PC-3 (cell line): Measurements from ENCODE around the gene FOXO6. TPM values are rescaled to one million over a fixed set of nuclear protein-coding genes. Genes with fewer than 3 reads are reported as not detected.

Source experiments
- ATAC-seq: fragments of 200-7000 bp; cut with Tn5 transposase; 2 replicates; pipeline ENCODE4 v1.9.1; 2020; ENCODE audit warnings: mild to moderate bottlenecking, moderate library complexity
- BruUV-seq: library from RNA; stranded (reverse); fragments of 400-500 nt; replicated peaks from 2 replicates; lab custom pipeline; 2021; lab: Mats Ljungman, UMichigan
- CTCF ChIA-PET: fragments of 300-600 bp; sonication (Branson Sonifier 250); formaldehyde crosslinking; loops from one replicate; lab custom pipeline; 2022; ENCODE audit warnings: antibody characterized with exemption; lab: Charles Lee
- POLR2A ChIA-PET: fragments of 300-600 bp; sonication (Branson Sonifier 250); formaldehyde crosslinking; loops from one replicate; lab custom pipeline; 2022; ENCODE audit warnings: antibody characterized with exemption; ENCODE audit not compliant: unreplicated experiment; lab: Charles Lee
- DNase-seq: peaks from one replicate; pipeline ENCODE4 v3.0.0-alpha.2; 2015
- H2AFZ ChIP-seq: fragments of 300-600 bp; sonication (generic); 2 replicates; pipeline ENCODE4 v1.6.0; 2016; ENCODE audit warnings: antibody characterized with exemption, low read length
- H3F3A ChIP-seq: fragments of 300-600 bp; sonication (generic); one replicate; pipeline ENCODE4 v1.6.0; 2017; ENCODE audit warnings: antibody characterized with exemption, low read length, control low read depth, mild to moderate bottlenecking; ENCODE audit not compliant: unreplicated experiment
- H3K27ac ChIP-seq: fragments of 300-600 bp; sonication (generic); 2 replicates; pipeline ENCODE4 v1.5.1; 2016; ENCODE audit warnings: mild to moderate bottlenecking, low read length
- H3K27me3 ChIP-seq: fragments of 300-600 bp; sonication (generic); 2 replicates; pipeline ENCODE4 v1.6.1; 2016; ENCODE audit warnings: low read length, mixed read lengths
- H3K36me3 ChIP-seq: fragments of 300-600 bp; sonication (generic); 2 replicates; pipeline ENCODE4 v1.6.1; 2016; ENCODE audit warnings: low read depth, mixed run types, low read length, mixed read lengths
- H3K4me1 ChIP-seq: fragments of 300-600 bp; sonication (generic); 2 replicates; pipeline ENCODE4 v1.5.1; 2016; ENCODE audit warnings: low read length; ENCODE audit not compliant: insufficient read depth
- H3K4me2 ChIP-seq: fragments of 300-600 bp; sonication (generic); 2 replicates; pipeline ENCODE4 v1.6.0; 2016; ENCODE audit warnings: low read length
- H3K4me3 ChIP-seq: fragments of 300-600 bp; sonication (generic); 2 replicates; pipeline ENCODE4 v1.5.1; 2016; ENCODE audit warnings: mild to moderate bottlenecking, low read length, mixed read lengths
- H3K79me2 ChIP-seq: fragments of 300-600 bp; sonication (generic); 2 replicates; pipeline ENCODE4 v1.6.1; 2017; ENCODE audit warnings: low read length, mixed read lengths
- H3K9ac ChIP-seq: fragments of 300-600 bp; sonication (generic); 2 replicates; pipeline ENCODE4 v1.6.0; 2016; ENCODE audit warnings: mild to moderate bottlenecking, low read length
- H3K9me2 ChIP-seq: fragments of 300-600 bp; sonication (generic); replicated peaks from 2 replicates; pipeline ENCODE4 v1.6.1; 2016; ENCODE audit warnings: mixed run types, low read length, mixed read lengths
- H3K9me3 ChIP-seq: fragments of 300-600 bp; sonication (generic); 2 replicates; pipeline ENCODE4 v1.6.1; 2016; ENCODE audit warnings: low read length, mixed read lengths
- H4K20me1 ChIP-seq: fragments of 300-600 bp; sonication (generic); 2 replicates; pipeline ENCODE4 v1.6.1; 2016; ENCODE audit warnings: low read length, mixed read lengths
- CTCF ChIP-seq: fragments of 300-600 bp; sonication (generic); conservative IDR thresholded peaks from 2 replicates; pipeline ENCODE4 v1.5.1; 2017; ENCODE audit warnings: antibody characterized with exemption, low read depth, mild to moderate bottlenecking, low read length
- EZH2 ChIP-seq: fragments of 300-600 bp; sonication (generic); IDR thresholded peaks from one replicate; pipeline ENCODE4 v1.6.1; 2017; ENCODE audit warnings: antibody characterized with exemption, mild to moderate bottlenecking, low read length; ENCODE audit not compliant: unreplicated experiment
- EZH2phosphoT487 ChIP-seq: fragments of 300-600 bp; sonication (generic); IDR thresholded peaks from 2 replicates; pipeline ENCODE4 v1.6.1; 2018; ENCODE audit warnings: mild to moderate bottlenecking, antibody characterized with exemption, low read length, borderline replicate concordance
- intact Hi-C: fragments of 100-400 bp; cut with micrococcal nuclease; formaldehyde crosslinking; loops from 2 replicates; pipeline ENCODE4 v1.9.0; 2023
- total RNA-seq: library from RNA; depleted of rRNA; stranded (reverse); fragments of >200 nt; gene quantifications from 2 replicates; pipeline ENCODE4 v1.2.3, GENCODE V29; 2014

FOXO6 gene
- total RNA-seq, 1 experiment from 2014 or later, result 1.2 TPM

- intact Hi-C loops, result no loop called here
- Histone ChIP-seq H3K4me1 (peaks cover 21% of the 10 kb centered on the region), H3K9ac (no peak overlapping the region), H3K4me3 (no peak overlapping the region), H3K4me2 (no peak overlapping the region), H3K27ac (no peak overlapping the region), H3K79me2 (no peaks in the 10 kb centered on the region; the same call in 1 of the 2 replicates), H3K9me3 (no peaks in the 10 kb centered on the region), H3K36me3 (no peaks in the 10 kb centered on the region), H3F3A (no peaks in the 10 kb centered on the region), H3K27me3 (no peaks in the 10 kb centered on the region), H3K9me2 (no peaks in the 10 kb centered on the region), H4K20me1 (no peaks in the 10 kb centered on the region), H2AFZ (no peak overlapping the region)
- DNase-seq, result no peak
- no peak for TF ChIP-seq EZH2
- no peak for TF ChIP-seq EZH2phosphoT487
- TF ChIP-seq CTCF, result no peak
- BruUV-seq, result no TSS peak
- no peak for ATAC-seq
- POLR2A ChIA-PET, result no interaction called here
- CTCF ChIA-PET, result no interaction called here
Observed at GRCh38 chr1:41386196-41386663, 25.0 kb downstream of the FOXO6 start.

- H3K27me3 ChIP-seq, result no peaks in the 10 kb centered on the region
- no peak overlapping the region for H3K27ac ChIP-seq
- H2AFZ ChIP-seq, result no peak overlapping the region
- H3K9me3 ChIP-seq, result no peaks in the 10 kb centered on the region
- H3K9me2 ChIP-seq, result no peaks in the 10 kb centered on the region
- H3K9ac ChIP-seq, result no peak overlapping the region
- no peak overlapping the region for H3K4me3 ChIP-seq
- H3K4me2 ChIP-seq, result no peak overlapping the region
- ChIA-PET CTCF (no interaction called here), POLR2A (no interaction called here)
- no peaks in the 10 kb centered on the region for H3K36me3 ChIP-seq
- intact Hi-C loops, result no loop called here
- TF ChIP-seq CTCF, result no peak
- TF ChIP-seq EZH2phosphoT487, result no peak
- H3K79me2 ChIP-seq, result no peaks in the 10 kb centered on the region
- peaks cover 16% of the 10 kb centered on the region; the same call in 1 of the 2 replicates for H3K4me1 ChIP-seq
- no TSS peak for BruUV-seq
- no peaks in the 10 kb centered on the region for H4K20me1 ChIP-seq
- no peaks in the 10 kb centered on the region for H3F3A ChIP-seq
- DNase-seq (peak; percentile 48), ATAC-seq (peak; percentile 36)
Observed at GRCh38 chr1:41387667-41388091, 26.4 kb downstream of the FOXO6 start.

GRCh38 chr1:41388510-41388909 lies 27.3 kb downstream of the FOXO6 start:
- Histone ChIP-seq H3F3A (no peaks in the 10 kb centered on the region), H3K27me3 (no peaks in the 10 kb centered on the region), H3K36me3 (no peaks in the 10 kb centered on the region), H3K4me1 (peaks cover 10% of the 10 kb centered on the region; the same call in 1 of the 2 replicates), H2AFZ (no peak overlapping the region), H3K27ac (no peak overlapping the region), H3K9me3 (no peaks in the 10 kb centered on the region), H3K9ac (no peak overlapping the region), H3K4me2 (no peak overlapping the region), H3K9me2 (no peaks in the 10 kb centered on the region), H4K20me1 (no peaks in the 10 kb centered on the region), H3K79me2 (no peaks in the 10 kb centered on the region), H3K4me3 (no peak overlapping the region)
- ChIA-PET CTCF (no interaction called here), POLR2A (no interaction called here)
- intact Hi-C loops, result no loop called here
- DNase-seq (no peak), ATAC-seq (no peak)
- no TSS peak for BruUV-seq
- TF ChIP-seq EZH2phosphoT487, result no peak
- TF ChIP-seq CTCF, result no peak
- no peak for TF ChIP-seq EZH2
